GM18505 (cell line): ENCODE results near the gene CLIC5.

Source experiments
- ATAC-seq: cut with Tn5 transposase; IDR thresholded peaks from one replicate; pipeline ENCODE4 v1.9.1; 2021; ENCODE audit not compliant: unreplicated experiment
- POLR2A ChIP-seq: IDR thresholded peaks from 4 replicates; pipeline ENCODE4 v1.6.1; 2011; ENCODE audit warnings: borderline replicate concordance; ENCODE audit not compliant: insufficient read depth, insufficient read length; ENCODE audit errors: extremely low read depth

The CLIC5 gene

GRCh38 chr6:45981046-45981445 lies 34.6 kb downstream of the CLIC5 start:
- no peak for ATAC-seq
- TF ChIP-seq POLR2A, result no peak

- ATAC-seq, result no peak
- no peak for TF ChIP-seq POLR2A
Observed at GRCh38 chr6:45979311-45979710, 36.3 kb downstream of the CLIC5 start.

- no peak for TF ChIP-seq POLR2A
Observed at GRCh38 chr6:45974596-45974995, 41.1 kb downstream of the CLIC5 start.

GRCh38 chr6:45972795-45973503 lies 42.7 kb downstream of the CLIC5 start:
- TF ChIP-seq POLR2A, result no peak
- ATAC-seq, result no peak

More at GRCh38 chr6:45974596-45974995, 41.1 kb downstream of the CLIC5 start:
- ATAC-seq, result no peak

- no peak for TF ChIP-seq POLR2A
- ATAC-seq, result no peak
Observed at GRCh38 chr6:45971287-45971686, 44.4 kb downstream of the CLIC5 start.

GRCh38 chr6:45970326-45970725 lies 45.3 kb downstream of the CLIC5 start:
- TF ChIP-seq POLR2A, result no peak
- no peak for ATAC-seq

- no peak for TF ChIP-seq POLR2A
- no peak for ATAC-seq
Observed at GRCh38 chr6:45969883-45970282, 45.8 kb downstream of the CLIC5 start.

GRCh38 chr6:45969026-45969425 lies 46.6 kb downstream of the CLIC5 start:
- no peak for ATAC-seq
- no peak for TF ChIP-seq POLR2A

- no peak for TF ChIP-seq POLR2A
- no peak for ATAC-seq
Observed at GRCh38 chr6:45967363-45967762, 48.3 kb downstream of the CLIC5 start.

- no peak for ATAC-seq
Observed at GRCh38 chr6:45966797-45967196, 48.9 kb downstream of the CLIC5 start.

GRCh38 chr6:45966340-45966739 lies 49.3 kb downstream of the CLIC5 start:
- ATAC-seq, result no peak
- TF ChIP-seq POLR2A, result no peak

More at GRCh38 chr6:45966797-45967196, 48.9 kb downstream of the CLIC5 start:
- TF ChIP-seq POLR2A, result no peak

GRCh38 chr6:45965792-45966191 lies 49.9 kb downstream of the CLIC5 start:
- no peak for TF ChIP-seq POLR2A
- no peak for ATAC-seq

- no peak for TF ChIP-seq POLR2A
- ATAC-seq, result no peak
Observed at GRCh38 chr6:45965007-45965406, 50.7 kb downstream of the CLIC5 start.

- ATAC-seq, result no peak
- no peak for TF ChIP-seq POLR2A
Observed at GRCh38 chr6:45964300-45964699, 51.4 kb downstream of the CLIC5 start.
